GM12801 (cell line): ENCODE results near the gene CEP128.

Experiments
- CTCF ChIP-seq: IDR thresholded peaks from one replicate; pipeline ENCODE4 v1.5.1; 2011; ENCODE audit warnings: control low read depth; ENCODE audit not compliant: insufficient read length; ENCODE audit errors: extremely low read depth

The CEP128 gene

GRCh38 chr14:80544366-80544765 is 397.2 kb downstream of the CEP128 start:
- TF ChIP-seq CTCF, result no peak

DNA sequence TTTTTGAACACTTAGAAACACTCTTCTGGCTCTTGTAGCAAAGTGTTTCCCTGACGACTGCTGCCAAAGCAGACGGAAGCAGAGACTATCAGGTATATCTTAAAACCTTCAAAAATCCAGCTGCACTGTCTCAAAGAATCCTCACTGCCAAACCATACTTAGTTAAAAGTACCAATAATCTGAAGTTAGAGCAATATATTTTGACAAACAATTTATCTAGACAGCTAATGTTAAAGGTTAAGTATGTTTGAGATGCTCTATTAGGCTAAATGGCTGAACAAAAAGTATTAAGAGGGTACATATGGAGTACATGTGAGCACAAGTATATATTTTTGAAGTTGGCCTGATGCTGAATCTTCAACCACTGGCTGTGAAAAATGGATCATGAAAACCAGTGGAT is 398.3 kb downstream of the CEP128 start:
- TF ChIP-seq CTCF, result no peak

DNA sequence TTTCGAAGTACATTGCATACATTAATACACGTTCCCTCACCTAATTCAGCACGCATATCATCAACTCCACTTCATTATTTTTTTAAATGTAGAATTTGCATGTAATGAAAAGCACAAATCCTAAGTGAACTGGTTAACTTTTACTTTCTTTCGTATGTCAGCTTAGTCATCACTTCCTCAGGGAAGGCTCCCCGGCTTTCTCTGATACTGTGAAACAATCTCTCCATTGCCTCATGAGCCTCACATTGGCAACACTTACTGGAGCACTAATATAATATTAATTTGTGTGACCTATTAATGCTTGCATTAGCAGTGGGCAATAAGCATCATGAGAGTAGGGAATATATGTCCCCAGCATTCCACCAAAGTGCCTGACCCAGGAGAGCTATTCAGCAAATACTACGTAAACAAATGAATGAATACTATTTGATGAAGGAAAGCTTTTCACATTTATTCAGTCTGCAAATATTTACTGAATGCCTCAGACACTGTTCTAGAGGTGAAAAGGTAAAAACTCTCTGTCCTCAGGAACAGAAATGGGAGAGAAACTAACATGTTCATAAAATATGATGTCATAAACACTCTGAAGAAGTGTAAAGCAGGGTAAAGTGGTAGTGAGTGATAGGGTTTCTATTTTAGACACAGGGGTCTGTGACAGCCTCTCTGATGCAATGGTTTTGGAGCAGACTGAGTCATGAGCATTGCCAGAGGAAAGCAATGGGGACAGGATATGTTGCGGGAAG is 402.7 kb downstream of the CEP128 start:
- no peak for TF ChIP-seq CTCF

DNA sequence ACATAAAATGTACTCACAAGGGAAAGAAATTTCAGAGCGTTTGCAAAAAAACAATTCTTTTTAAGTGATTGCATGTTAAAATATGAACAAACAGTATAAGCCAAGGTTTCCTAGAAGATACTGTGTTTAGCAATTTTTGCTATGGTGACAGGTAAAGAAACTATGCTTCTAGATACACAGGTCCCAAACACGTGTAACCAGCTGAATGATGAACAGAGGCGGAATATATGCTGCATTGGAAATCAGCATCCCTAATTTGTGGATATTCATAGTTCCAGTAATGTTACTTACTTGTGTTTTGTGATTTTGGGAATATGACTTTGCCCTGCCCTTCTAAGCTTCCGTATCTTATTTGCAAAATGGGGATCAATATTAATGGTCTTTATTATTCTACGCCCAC is 403.9 kb downstream of the CEP128 start:
- no peak for TF ChIP-seq CTCF

DNA sequence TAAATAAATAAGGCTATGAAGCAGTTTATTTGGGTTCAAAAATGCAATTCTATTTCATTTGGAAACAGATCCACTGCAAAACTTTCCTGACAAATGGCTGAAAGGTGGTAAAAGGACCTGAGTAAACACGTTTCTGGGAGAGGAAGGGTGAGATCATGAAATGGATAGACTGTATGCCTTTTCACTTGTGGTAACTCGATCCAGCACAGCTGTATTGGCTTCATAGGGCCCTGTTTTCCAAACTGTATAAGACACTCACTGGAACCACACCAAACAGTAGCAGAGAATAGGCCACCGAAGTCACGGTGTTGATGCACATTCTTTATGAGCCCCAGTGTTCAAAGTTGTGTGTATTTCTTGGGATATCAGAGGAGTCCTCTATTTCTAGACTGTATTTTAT is 405.1 kb downstream of the CEP128 start:
- TF ChIP-seq CTCF, result no peak

GRCh38 chr14:80535171-80535570 is 406.4 kb downstream of the CEP128 start:
- TF ChIP-seq CTCF, result no peak

- no peak for TF ChIP-seq CTCF
Observed at GRCh38 chr14:80523518-80524117, 417.9 kb downstream of the CEP128 start.
